ENCODE results near the gene GPLD1.

- TF ChIP-seq POLR2A (IDR thresholded peaks at IDR 0.05; ENCODE audit: low read length): no peak
- no peak for TF ChIP-seq GATA1 (IDR thresholded peaks at IDR 0.05; ENCODE audit: low read depth, low read length)
Observed at GRCh38 chr6:24432611-24433010, 56.8 kb downstream of the GPLD1 start.
